Liver (tissue), 3 donors: ENCODE data around the gene CAPN3.

Experiments
- EGR1 ChIP-seq, 2 donors: IDR thresholded peaks; 2 replicates each; pipeline ENCODE4 v1.6.1; 2016 to 2018; ENCODE audit warnings: antibody characterized with exemption in 2 of 2, low read depth in 2 of 2
- FOXA1 ChIP-seq: IDR thresholded peaks from 2 replicates; pipeline ENCODE4 v1.6.1; 2016; ENCODE audit warnings: antibody characterized with exemption
- JUND ChIP-seq, 2 donors: IDR thresholded peaks; 2 replicates each; pipeline ENCODE4 v1.6.1; 2016; ENCODE audit warnings: antibody characterized with exemption in 2 of 2
- RAD21 ChIP-seq, 2 donors: IDR thresholded peaks; 2 replicates each; pipeline ENCODE4 v1.6.1; 2016; ENCODE audit warnings: antibody characterized with exemption in 2 of 2, mild to moderate bottlenecking in 2 of 2
- RXRA ChIP-seq, 2 donors: IDR thresholded peaks; 2 replicates each; pipeline ENCODE4 v1.6.1; 2017 to 2018; ENCODE audit warnings: antibody characterized with exemption in 2 of 2, mild to moderate bottlenecking in 1 of 2
- SP1 ChIP-seq: IDR thresholded peaks from 2 replicates; pipeline ENCODE4 v1.6.1; 2018; ENCODE audit warnings: antibody characterized with exemption, mild to moderate bottlenecking
- TAF1 ChIP-seq: conservative IDR thresholded peaks from 2 replicates; pipeline ENCODE4 v1.6.1; 2016; ENCODE audit warnings: antibody characterized with exemption, mild to moderate bottlenecking
- YY1 ChIP-seq: IDR thresholded peaks from 2 replicates; pipeline ENCODE4 v1.6.1; 2016; ENCODE audit warnings: antibody characterized with exemption, mild to moderate bottlenecking
- TF ChIP-seq, protein P1 (sequence below): fragments of 150-350 bp; IDR thresholded peaks from 2 replicates; pipeline ENCODE4 v1.5.1; 2017; ENCODE audit warnings: improper control_type of control experiment, low read depth, low read length; ENCODE audit not compliant: missing input control
- TF ChIP-seq, protein P2 (sequence below): IDR thresholded peaks from 2 replicates; pipeline ENCODE4 v1.6.1; 2016; ENCODE audit warnings: antibody characterized with exemption
- TF ChIP-seq, protein P3 (sequence below): IDR thresholded peaks from 2 replicates; pipeline ENCODE4 v1.6.1; 2016; ENCODE audit warnings: antibody characterized with exemption
- donor health status: healthy.
- donor health status: healthy.

DNA sequence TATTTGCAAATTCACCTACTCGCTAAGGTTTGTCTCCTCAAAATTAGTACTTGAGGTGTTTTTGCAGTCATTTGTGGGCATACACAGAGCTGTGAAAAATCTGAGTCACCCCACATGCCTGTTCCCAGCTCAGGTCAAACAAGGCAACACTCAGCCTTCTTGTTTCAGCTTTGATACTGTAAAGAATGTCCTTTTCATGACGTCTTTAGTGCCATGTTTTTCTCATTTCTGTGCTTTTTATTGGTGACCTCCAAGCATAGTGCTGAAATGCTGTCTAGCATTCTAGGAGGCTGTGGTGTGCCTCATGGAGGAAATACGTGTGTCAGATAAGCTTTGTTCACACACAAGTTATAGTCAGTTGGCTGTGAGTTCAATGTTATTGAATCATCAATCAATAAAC, 8.8 kb downstream of the CAPN3 start:
- TF ChIP-seq YY1 (no peak), RXRA (IDR thresholded peaks at IDR 0.05) (no peak), RAD21 (IDR thresholded peaks at IDR 0.05) (no peak), EGR1 (IDR thresholded peaks at IDR 0.05; ENCODE audit: low read depth in 2 of 2) (no peak), FOXA1 (no peak), TAF1 (no peak), SP1 (no peak), JUND (IDR thresholded peaks at IDR 0.05) (no peak)
- TF ChIP-seq, protein P1, sequence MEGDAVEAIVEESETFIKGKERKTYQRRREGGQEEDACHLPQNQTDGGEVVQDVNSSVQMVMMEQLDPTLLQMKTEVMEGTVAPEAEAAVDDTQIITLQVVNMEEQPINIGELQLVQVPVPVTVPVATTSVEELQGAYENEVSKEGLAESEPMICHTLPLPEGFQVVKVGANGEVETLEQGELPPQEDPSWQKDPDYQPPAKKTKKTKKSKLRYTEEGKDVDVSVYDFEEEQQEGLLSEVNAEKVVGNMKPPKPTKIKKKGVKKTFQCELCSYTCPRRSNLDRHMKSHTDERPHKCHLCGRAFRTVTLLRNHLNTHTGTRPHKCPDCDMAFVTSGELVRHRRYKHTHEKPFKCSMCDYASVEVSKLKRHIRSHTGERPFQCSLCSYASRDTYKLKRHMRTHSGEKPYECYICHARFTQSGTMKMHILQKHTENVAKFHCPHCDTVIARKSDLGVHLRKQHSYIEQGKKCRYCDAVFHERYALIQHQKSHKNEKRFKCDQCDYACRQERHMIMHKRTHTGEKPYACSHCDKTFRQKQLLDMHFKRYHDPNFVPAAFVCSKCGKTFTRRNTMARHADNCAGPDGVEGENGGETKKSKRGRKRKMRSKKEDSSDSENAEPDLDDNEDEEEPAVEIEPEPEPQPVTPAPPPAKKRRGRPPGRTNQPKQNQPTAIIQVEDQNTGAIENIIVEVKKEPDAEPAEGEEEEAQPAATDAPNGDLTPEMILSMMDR = no peak
- TF ChIP-seq, protein P2, sequence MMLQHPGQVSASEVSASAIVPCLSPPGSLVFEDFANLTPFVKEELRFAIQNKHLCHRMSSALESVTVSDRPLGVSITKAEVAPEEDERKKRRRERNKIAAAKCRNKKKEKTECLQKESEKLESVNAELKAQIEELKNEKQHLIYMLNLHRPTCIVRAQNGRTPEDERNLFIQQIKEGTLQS = no peak
- TF ChIP-seq, protein P3, sequence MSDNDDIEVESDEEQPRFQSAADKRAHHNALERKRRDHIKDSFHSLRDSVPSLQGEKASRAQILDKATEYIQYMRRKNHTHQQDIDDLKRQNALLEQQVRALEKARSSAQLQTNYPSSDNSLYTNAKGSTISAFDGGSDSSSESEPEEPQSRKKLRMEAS = no peak
